KOPT-K1 (cell line): ENCODE data around the gene TTC28.

ENCODE experiments used
- H3K27ac ChIP-seq: fragments of 200-600 bp; sonication (generic); 2 replicates; pipeline ENCODE4 v1.5.1; 2016; ENCODE audit warnings: antibody characterized with exemption, mild to moderate bottlenecking, low read depth, low read length; ENCODE audit not compliant: poor library complexity, severe bottlenecking
- H3K36me3 ChIP-seq: fragments of 200-600 bp; sonication (generic); 2 replicates; pipeline ENCODE4 v1.5.1; 2017; ENCODE audit warnings: antibody characterized with exemption, mild to moderate bottlenecking, low read length, moderate library complexity; ENCODE audit not compliant: insufficient read depth
- H3K9me3 ChIP-seq: fragments of 200-600 bp; sonication (generic); 2 replicates; pipeline ENCODE4 v1.5.1; 2017; ENCODE audit warnings: antibody characterized with exemption, low read length, mild to moderate bottlenecking; ENCODE audit not compliant: insufficient read depth, poor library complexity, severe bottlenecking

The TTC28 gene

DNA sequence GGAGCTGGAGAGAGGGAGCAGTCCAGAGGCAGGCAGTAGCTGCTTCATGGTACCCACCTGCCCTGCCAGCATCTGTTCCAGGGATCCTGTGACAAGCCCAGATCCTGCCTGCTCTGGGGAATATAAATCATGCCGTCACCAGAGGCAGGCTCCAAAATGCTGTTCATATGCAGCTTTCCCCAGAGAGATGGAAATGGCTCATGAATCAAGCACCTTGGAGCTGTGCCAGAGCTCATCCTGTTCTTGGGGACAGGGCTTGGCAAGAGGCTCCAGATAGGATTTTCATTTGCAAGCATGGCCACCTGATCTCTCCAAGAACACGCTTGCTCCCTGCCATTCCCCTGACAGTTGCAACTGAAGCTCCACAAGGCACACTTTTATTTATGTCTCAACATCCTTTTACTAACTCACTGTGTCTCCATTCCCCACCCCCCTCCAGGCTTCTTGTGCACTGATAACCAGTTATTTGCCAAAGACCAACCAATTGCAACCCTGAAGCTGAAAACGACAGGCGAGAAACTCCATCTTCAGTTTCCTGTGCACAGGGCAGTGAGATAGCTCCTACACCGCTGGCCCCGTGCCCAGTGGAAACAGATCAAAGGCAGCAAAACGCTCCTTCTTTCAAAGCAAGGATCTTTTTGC is 644.8 kb downstream of the TTC28 start:
- Histone ChIP-seq H3K9me3 (peaks cover 5% of the 10 kb centered on the region), H3K27ac (peak overlapping the region; percentile 24), H3K36me3 (no peaks in the 10 kb centered on the region)

GRCh38 chr22:28034145-28034759 is 645.4 kb downstream of the TTC28 start:
- H3K36me3 ChIP-seq: no peaks in the 10 kb centered on the region
- H3K9me3 ChIP-seq: peaks cover 5% of the 10 kb centered on the region
- no peak overlapping the region for H3K27ac ChIP-seq

DNA sequence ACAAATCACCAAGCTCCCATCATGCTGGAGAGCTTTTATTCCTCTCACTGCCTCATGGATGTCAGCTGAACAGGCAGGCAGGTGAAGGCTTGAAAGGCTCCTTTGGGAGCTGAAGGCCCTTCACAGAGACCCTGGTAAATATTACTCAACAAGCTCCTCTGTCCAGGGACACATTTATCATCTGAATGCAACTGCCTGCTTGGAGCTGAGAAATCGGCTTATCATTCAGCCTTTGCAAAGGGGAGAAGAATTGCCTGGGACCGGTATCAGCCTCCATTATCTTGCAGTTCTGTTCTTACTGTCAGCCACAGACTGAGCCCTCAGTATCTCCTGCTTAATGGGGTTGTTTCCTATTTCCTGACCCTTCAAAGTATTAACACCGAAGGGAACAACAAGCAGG is 646.8 kb downstream of the TTC28 start:
- Histone ChIP-seq H3K36me3 (no peaks in the 10 kb centered on the region), H3K27ac (no peak overlapping the region), H3K9me3 (peaks cover 5% of the 10 kb centered on the region)

- no peak overlapping the region for H3K27ac ChIP-seq
- H3K9me3 ChIP-seq: peaks cover 5% of the 10 kb centered on the region
Observed at GRCh38 chr22:28031383-28031922, 648.2 kb downstream of the TTC28 start.

DNA sequence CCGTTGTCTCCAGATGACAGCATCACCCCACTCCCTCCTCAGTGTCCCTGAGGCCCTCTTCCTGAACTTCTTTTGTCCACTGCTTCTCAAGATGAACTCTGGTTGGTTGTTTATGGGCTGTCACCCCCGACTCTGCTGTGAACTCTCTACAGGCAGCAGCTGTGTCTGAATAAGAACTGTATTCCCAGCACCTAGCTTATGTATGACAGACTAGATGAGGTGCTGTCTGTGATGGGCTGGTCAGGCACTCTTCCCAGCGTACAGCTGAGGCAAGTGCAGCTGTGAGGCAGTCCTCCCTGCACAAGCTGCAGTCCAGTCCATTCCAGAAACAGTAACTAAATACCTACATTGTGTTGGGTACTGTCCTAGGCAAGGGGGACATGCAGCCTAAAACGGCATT is 649.2 kb downstream of the TTC28 start:
- H3K27ac ChIP-seq: no peak overlapping the region
- no peaks in the 10 kb centered on the region for H3K36me3 ChIP-seq
- H3K9me3 ChIP-seq: peaks cover 5% of the 10 kb centered on the region

More at GRCh38 chr22:28031383-28031922, 648.2 kb downstream of the TTC28 start:
- no peaks in the 10 kb centered on the region for H3K36me3 ChIP-seq

GRCh38 chr22:28029956-28030355 is 649.7 kb downstream of the TTC28 start:
- Histone ChIP-seq H3K9me3 (peaks cover 5% of the 10 kb centered on the region), H3K36me3 (no peaks in the 10 kb centered on the region), H3K27ac (no peak overlapping the region)

GRCh38 chr22:28029201-28029948 is 650.3 kb downstream of the TTC28 start:
- Histone ChIP-seq H3K36me3 (no peaks in the 10 kb centered on the region), H3K9me3 (peaks cover 5% of the 10 kb centered on the region), H3K27ac (no peak overlapping the region)

DNA sequence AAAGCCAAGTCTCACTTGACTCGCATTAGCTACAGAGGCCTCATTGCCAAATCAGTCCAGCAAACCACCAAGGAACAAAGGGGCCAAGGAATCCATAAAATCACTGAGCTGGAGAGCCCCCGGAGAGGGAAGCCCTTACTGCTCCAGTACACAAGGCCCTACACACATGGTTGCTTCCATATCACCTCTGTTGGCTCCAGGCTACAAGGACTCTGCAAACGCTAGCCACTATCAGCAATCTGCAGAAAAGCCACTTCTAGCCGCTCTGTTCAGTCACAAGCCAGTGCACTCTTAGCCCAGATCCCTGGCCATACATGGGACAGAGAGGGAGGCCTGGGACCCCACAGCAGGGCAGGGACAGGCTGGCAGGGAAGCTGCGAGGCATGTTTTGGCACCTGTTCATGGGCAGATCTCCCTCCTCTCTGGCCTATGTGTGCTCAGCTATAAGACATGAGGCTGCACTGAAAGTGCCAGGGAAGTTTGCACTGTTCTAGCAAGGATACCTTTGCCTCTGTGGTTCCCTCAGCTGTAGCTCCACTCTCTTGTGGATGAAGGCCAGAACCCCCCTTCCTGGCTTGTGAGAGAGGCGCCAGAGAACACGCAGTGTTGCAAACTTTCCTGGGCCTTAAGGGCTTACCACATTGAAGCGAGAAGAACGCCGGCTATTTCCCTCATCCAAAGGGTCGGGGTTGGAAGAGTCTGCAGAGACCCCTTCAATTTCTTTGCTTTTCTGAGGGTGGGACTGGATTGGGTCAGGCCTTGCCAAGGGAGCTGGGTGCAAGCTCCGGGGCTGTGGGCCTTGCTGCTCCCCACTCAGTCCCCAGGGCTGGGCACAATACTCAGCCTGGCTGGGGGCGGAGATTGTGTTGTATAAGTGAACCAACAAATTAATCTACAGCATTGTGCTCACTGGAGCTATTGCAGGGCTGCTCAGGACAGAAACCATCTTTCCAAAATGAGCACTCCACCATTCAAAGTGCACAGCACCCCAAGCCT is 651.9 kb downstream of the TTC28 start:
- Histone ChIP-seq H3K27ac (no peak overlapping the region), H3K9me3 (peaks cover 5% of the 10 kb centered on the region), H3K36me3 (no peaks in the 10 kb centered on the region)

DNA sequence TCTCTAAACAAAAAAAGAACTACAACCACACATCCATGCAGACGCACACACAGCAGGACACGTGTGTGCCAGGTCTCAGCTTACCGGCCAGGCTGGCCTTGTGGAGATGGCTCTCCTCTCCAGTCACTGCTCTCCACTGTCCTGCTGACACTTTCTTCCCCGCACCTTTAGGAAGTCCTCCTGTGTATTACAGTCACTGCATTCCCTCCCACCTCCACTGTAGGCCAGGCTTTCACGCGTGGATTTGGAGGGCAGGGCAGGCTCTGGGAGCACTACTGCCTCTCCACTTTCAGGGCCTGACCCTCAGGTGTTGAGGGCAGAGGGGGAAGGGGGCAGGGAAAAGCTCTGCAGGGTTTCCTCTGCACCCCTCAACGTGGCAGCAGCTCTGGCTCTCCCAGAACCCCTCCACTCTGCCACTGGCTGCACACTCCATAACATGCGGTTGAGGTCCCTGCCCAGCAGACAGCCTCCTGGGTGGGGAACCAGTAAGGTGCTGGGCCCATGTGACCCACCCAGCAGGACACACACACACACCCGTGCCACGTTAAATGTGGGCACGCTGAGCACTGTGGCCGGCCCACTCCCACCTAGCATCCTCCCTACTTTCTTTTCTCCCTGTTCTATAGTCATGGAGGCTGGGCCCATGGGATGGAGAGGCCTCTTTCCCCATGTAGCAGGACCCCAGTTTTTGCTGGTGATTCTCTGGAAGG is 653.6 kb downstream of the TTC28 start:
- Histone ChIP-seq H3K36me3 (no peaks in the 10 kb centered on the region), H3K27ac (no peak overlapping the region), H3K9me3 (no peaks in the 10 kb centered on the region)

DNA sequence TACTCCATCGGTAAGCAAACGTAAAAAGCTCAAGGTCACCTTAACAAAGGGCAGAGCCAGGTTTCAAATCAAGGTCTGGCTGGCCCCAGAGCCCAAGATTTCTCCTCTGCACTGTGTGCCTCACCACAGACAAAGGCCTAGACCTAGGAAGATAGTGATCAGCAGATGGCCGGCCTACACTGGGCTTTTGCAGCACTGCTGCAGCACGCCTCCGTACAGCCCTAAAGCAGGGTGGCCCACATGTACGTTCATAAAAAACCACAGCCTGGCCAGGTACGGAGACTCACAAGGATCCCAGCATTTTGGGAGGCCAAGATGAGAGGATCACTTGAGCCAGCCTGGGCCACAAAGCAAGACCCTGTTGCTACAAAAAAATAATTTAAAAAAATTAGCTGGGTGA is 654.3 kb downstream of the TTC28 start:
- Histone ChIP-seq H3K36me3 (no peaks in the 10 kb centered on the region), H3K9me3 (no peaks in the 10 kb centered on the region), H3K27ac (no peak overlapping the region)

- H3K27ac ChIP-seq: no peak overlapping the region
- H3K9me3 ChIP-seq: no peaks in the 10 kb centered on the region
- H3K36me3 ChIP-seq: no peaks in the 10 kb centered on the region
Observed at GRCh38 chr22:28024422-28024888, 655.2 kb downstream of the TTC28 start.

- Histone ChIP-seq H3K27ac (no peak overlapping the region), H3K36me3 (no peaks in the 10 kb centered on the region)
Observed at GRCh38 chr22:28023774-28024173, 655.9 kb downstream of the TTC28 start.

DNA sequence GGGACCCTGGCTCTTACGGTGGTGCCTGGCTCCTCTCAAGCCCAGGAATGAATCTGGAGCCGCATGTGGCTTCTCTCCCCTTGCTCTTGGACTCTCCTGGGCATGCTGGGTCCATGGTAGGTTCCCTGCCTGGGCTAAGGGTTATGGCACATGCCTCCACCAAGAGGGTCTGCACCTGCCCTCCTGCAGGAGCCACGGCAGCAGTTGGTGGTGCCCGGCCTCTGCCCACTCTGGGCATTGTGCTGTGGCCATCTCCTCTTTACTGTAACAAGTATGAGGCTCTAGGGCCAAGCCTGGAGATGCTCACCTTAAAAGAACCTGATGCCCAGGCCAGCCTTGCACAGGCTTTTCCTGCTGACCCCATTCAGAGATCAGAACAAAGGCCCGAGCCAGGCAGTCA is 656.6 kb downstream of the TTC28 start:
- no peaks in the 10 kb centered on the region for H3K36me3 ChIP-seq

More at GRCh38 chr22:28023774-28024173, 655.9 kb downstream of the TTC28 start:
- no peaks in the 10 kb centered on the region for H3K9me3 ChIP-seq

More for the DNA sequence above, 656.6 kb downstream of the TTC28 start:
- Histone ChIP-seq H3K27ac (no peak overlapping the region), H3K9me3 (no peaks in the 10 kb centered on the region)
